Chondrocyte (in vitro differentiated cells): ENCODE data around the gene LMTK2. TPM values are rescaled to one million over a fixed set of nuclear protein-coding genes. Genes with fewer than 3 reads are reported as not detected.

ENCODE experiments used
- DNase-seq: peaks from one replicate; pipeline ENCODE4 v3.0.0; 2021; ENCODE audit warnings: mixed read lengths, low spot score
- H3K27ac Mint-ChIP-seq: one replicate; pipeline ENCODE4 v1.8.0; 2021; ENCODE audit warnings: mild to moderate bottlenecking, moderate library complexity, mixed read lengths; ENCODE audit not compliant: unreplicated experiment
- H3K27me3 Mint-ChIP-seq: 2 replicates; pipeline ENCODE4 v1.8.0; 2021; ENCODE audit warnings: low read depth, mixed read lengths
- H3K36me3 Mint-ChIP-seq: 2 replicates; pipeline ENCODE4 v1.8.0; 2021; ENCODE audit warnings: low read depth, mixed read lengths
- H3K4me1 Mint-ChIP-seq: 2 replicates; pipeline ENCODE4 v1.8.0; 2021; ENCODE audit warnings: low read depth, mild to moderate bottlenecking, mixed read lengths
- H3K4me3 Mint-ChIP-seq: one replicate; pipeline ENCODE4 v1.8.0; 2021; ENCODE audit warnings: mild to moderate bottlenecking, moderate library complexity, mixed read lengths; ENCODE audit not compliant: unreplicated experiment
- H3K9me3 Mint-ChIP-seq: 2 replicates; pipeline ENCODE4 v1.8.0; 2021; ENCODE audit warnings: low read depth, mixed read lengths
- CTCF ChIP-seq: fragments of 200-600 bp; sonication (generic); IDR thresholded peaks from 2 replicates; pipeline ENCODE4 v1.5.0; 2021; ENCODE audit warnings: antibody characterized with exemption, mild to moderate bottlenecking, moderate library complexity
- total RNA-seq: library from RNA; stranded (reverse); gene quantifications from 3 replicates; pipeline ENCODE4 v1.2.1, GENCODE V29; 2021

Gene LMTK2
- total RNA-seq, 1 donor from 2014 or later = 15.0 TPM

DNA sequence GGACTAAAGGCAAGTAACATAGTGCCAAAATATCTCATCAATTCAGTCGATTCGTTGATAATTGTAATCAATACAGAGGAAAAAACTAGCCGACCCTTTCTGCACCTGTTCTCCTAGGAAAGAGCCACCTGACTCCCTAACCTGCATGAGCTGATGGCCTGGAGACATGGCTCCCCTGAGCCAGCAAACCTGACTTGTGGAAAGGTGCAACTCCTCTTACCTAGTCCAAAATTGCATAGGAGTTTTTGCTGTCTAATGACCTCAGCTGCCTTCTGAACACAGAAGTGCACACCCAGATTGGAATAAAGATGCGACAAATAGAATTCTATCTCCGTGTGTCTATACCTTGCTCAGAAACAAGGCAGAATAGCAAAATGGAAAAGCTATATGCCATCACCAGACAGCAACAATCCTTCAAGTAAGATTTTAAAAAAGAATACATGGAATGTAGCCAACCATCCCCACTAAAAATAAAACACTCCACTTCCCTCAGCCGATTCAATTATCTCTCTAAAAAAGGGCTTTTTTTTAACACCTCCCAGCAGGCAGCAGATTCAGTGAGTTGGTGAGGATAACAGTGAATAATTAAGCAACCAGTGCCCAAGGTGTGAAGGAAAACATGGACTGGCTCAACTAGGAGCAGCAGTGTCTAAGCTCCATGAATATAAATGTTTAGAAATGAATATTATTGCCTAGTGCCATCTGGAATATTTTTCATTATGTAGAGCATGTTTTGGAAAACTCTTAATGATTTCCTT lies 26.6 kb upstream of the LMTK2 start:
- Mint-ChIP-seq H3K36me3 (no peaks in the 10 kb centered on the region), H3K27me3 (peaks cover 17% of the 10 kb centered on the region), H3K4me1 (no peaks in the 10 kb centered on the region), H3K27ac (no peak overlapping the region), H3K9me3 (peaks cover 7% of the 10 kb centered on the region), H3K4me3 (no peak overlapping the region)
- TF ChIP-seq CTCF = no peak
- no peak for DNase-seq

GRCh38 chr7:98081319-98081718 lies 25.3 kb upstream of the LMTK2 start:
- H3K4me1 Mint-ChIP-seq = no peaks in the 10 kb centered on the region
- DNase-seq = no peak
- H3K4me3 Mint-ChIP-seq = no peak overlapping the region
- no peaks in the 10 kb centered on the region for H3K9me3 Mint-ChIP-seq
- H3K36me3 Mint-ChIP-seq = no peaks in the 10 kb centered on the region
- H3K27me3 Mint-ChIP-seq = peaks cover 17% of the 10 kb centered on the region
- no peak for TF ChIP-seq CTCF
- no peak overlapping the region for H3K27ac Mint-ChIP-seq

DNA sequence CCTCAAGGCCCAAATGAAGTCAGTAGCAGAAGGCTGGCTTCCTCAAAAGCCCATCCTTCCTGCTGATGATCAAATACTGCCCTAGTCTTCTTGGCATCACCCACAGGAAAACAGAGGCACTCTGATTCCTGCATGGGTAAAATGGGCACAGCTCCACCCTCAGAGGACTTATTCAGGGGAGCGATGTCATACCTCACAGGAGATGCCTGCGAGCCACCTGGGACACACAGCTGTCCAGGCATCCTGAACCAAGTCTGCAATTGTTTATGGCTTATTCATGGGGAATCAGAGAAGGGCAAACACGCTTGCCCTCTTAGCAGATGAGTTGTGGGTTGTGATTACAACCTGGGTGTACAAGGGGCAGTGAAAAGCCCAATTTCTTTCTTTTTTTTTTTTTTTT lies 22.0 kb upstream of the LMTK2 start:
- TF ChIP-seq CTCF = no peak
- Mint-ChIP-seq H3K4me3 (no peak overlapping the region), H3K4me1 (no peaks in the 10 kb centered on the region), H3K36me3 (no peaks in the 10 kb centered on the region), H3K27me3 (peaks cover 9% of the 10 kb centered on the region), H3K27ac (no peak overlapping the region), H3K9me3 (no peaks in the 10 kb centered on the region)
- DNase-seq = no peak

- no peak for TF ChIP-seq CTCF
- DNase-seq = no peak
- no peak overlapping the region for H3K27ac Mint-ChIP-seq
Measured at GRCh38 chr7:98085674-98086073, 21.0 kb upstream of the LMTK2 start.

DNA sequence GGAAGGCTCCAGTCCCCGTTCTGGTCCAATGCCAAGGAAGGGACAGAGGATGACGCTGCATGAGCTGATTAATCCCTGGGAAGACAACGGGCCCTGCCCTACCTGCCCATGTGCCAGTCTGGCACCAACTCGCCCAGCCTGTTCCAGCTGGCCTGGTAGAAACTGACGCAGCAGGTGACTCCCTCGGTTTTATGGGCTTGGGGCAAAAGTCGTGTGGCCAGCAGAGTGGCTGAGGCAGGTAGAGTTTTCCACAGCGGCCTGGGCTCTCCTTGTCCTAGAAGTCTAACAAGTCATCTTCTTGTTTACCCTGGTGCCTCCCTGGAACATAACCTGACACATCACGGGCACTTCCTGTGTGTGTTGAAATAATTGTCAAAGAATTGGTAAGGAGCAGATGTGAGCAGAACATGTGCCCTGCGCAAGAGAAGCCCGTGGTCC lies 20.4 kb upstream of the LMTK2 start:
- no peak for TF ChIP-seq CTCF
- Mint-ChIP-seq H3K4me3 (no peak overlapping the region), H3K27ac (no peak overlapping the region), H3K9me3 (peaks cover 3% of the 10 kb centered on the region), H3K4me1 (no peaks in the 10 kb centered on the region), H3K27me3 (peaks cover 7% of the 10 kb centered on the region), H3K36me3 (no peaks in the 10 kb centered on the region)
- no peak for DNase-seq

More at GRCh38 chr7:98085674-98086073, 21.0 kb upstream of the LMTK2 start:
- no peaks in the 10 kb centered on the region for H3K36me3 Mint-ChIP-seq
- no peaks in the 10 kb centered on the region for H3K9me3 Mint-ChIP-seq
- H3K27me3 Mint-ChIP-seq = peaks cover 7% of the 10 kb centered on the region
- no peaks in the 10 kb centered on the region for H3K4me1 Mint-ChIP-seq
- no peak overlapping the region for H3K4me3 Mint-ChIP-seq
